Astrocyte (in vitro differentiated cells and primary cell): ENCODE results near the gene TMEM232. TPM values are rescaled to one million over a fixed set of nuclear protein-coding genes. Genes with fewer than 3 reads are reported as not detected.

ENCODE experiments used
- DNase-seq: peaks from one replicate; pipeline ENCODE4 v3.0.0-alpha.2; 2010; ENCODE audit warnings: low read depth
- FAIRE-seq: peaks from 2 replicates; lab custom pipeline; 2011; peaks lifted over from hg19 to GRCh38; lab: Jason Lieb, UNC
- H2AFZ ChIP-seq: 2 replicates; pipeline ENCODE4 v1.6.0; 2012; ENCODE audit warnings: low read depth, low read length, inconsistent platforms
- H3K27ac ChIP-seq: 2 replicates; pipeline ENCODE4 v1.5.1; 2011; ENCODE audit warnings: low read depth, low read length, inconsistent platforms
- H3K27me3 ChIP-seq: 2 replicates; pipeline ENCODE4 v1.6.0; 2011; ENCODE audit warnings: low read length, inconsistent platforms; ENCODE audit not compliant: insufficient read depth
- H3K36me3 ChIP-seq: 2 replicates; pipeline ENCODE4 v1.5.1; 2011; ENCODE audit warnings: low read length, inconsistent platforms; ENCODE audit not compliant: insufficient read depth
- H3K4me1 ChIP-seq: 2 replicates; pipeline ENCODE4 v1.5.1; 2011; ENCODE audit warnings: low read length, inconsistent platforms; ENCODE audit not compliant: insufficient read depth
- H3K4me2 ChIP-seq: 2 replicates; pipeline ENCODE4 v1.6.0; 2012; ENCODE audit warnings: low read length, inconsistent platforms
- H3K4me3 ChIP-seq: 2 replicates; pipeline ENCODE4 v1.5.1; 2011; ENCODE audit warnings: low read depth, mild to moderate bottlenecking, low read length, inconsistent platforms; ENCODE audit not compliant: insufficient read depth
- H3K79me2 ChIP-seq: 2 replicates; pipeline ENCODE4 v1.6.0; 2012; ENCODE audit warnings: mild to moderate bottlenecking, low read length, inconsistent platforms; ENCODE audit not compliant: insufficient read depth
- H3K9ac ChIP-seq: 2 replicates; pipeline ENCODE4 v1.6.0; 2012; ENCODE audit warnings: mild to moderate bottlenecking, low read length, inconsistent platforms
- H3K9me3 ChIP-seq: 2 replicates; pipeline ENCODE4 v1.5.1; 2012; ENCODE audit warnings: low read depth, mild to moderate bottlenecking, low read length, inconsistent platforms; ENCODE audit not compliant: insufficient read depth
- H4K20me1 ChIP-seq: 2 replicates; pipeline ENCODE4 v1.6.0; 2012; ENCODE audit warnings: low read length, inconsistent platforms; ENCODE audit not compliant: insufficient read depth
- H3K27ac Mint-ChIP-seq: one replicate; pipeline ENCODE4 v1.8.0; 2021; ENCODE audit warnings: mild to moderate bottlenecking, mixed read lengths; ENCODE audit not compliant: unreplicated experiment
- H3K27me3 Mint-ChIP-seq: one replicate; pipeline ENCODE4 v1.8.0; 2021; ENCODE audit warnings: low read depth, mixed read lengths; ENCODE audit not compliant: unreplicated experiment
- H3K36me3 Mint-ChIP-seq: one replicate; pipeline ENCODE4 v1.8.0; 2021; ENCODE audit warnings: low read depth, mixed read lengths; ENCODE audit not compliant: unreplicated experiment
- H3K4me1 Mint-ChIP-seq: one replicate; pipeline ENCODE4 v1.8.0; 2021; ENCODE audit warnings: low read depth, mixed read lengths; ENCODE audit not compliant: unreplicated experiment
- H3K4me3 Mint-ChIP-seq: one replicate; pipeline ENCODE4 v1.8.0; 2021; ENCODE audit warnings: mild to moderate bottlenecking, moderate library complexity, mixed read lengths; ENCODE audit not compliant: unreplicated experiment
- H3K9me3 Mint-ChIP-seq: one replicate; pipeline ENCODE4 v1.8.0; 2021; ENCODE audit warnings: mild to moderate bottlenecking, mixed read lengths; ENCODE audit not compliant: unreplicated experiment
- EZH2 ChIP-seq: IDR thresholded peaks from 2 replicates; pipeline ENCODE4 v1.6.1; 2012; ENCODE audit warnings: mild to moderate bottlenecking, low read length, inconsistent platforms; ENCODE audit not compliant: insufficient read depth
- total RNA-seq: library from RNA; stranded (reverse); gene quantifications from 2 replicates; pipeline ENCODE4 v1.2.1, GENCODE V29; 2021
- TF ChIP-seq, protein P1 (sequence below): IDR thresholded peaks from 2 replicates; pipeline ENCODE4 v1.5.1; 2011; ENCODE audit warnings: low read depth, mild to moderate bottlenecking, inconsistent platforms, low read length, moderate library complexity; ENCODE audit not compliant: insufficient read depth

Gene TMEM232
- total RNA-seq, 1 donor from 2014 or later, result 1.4 TPM

DNA sequence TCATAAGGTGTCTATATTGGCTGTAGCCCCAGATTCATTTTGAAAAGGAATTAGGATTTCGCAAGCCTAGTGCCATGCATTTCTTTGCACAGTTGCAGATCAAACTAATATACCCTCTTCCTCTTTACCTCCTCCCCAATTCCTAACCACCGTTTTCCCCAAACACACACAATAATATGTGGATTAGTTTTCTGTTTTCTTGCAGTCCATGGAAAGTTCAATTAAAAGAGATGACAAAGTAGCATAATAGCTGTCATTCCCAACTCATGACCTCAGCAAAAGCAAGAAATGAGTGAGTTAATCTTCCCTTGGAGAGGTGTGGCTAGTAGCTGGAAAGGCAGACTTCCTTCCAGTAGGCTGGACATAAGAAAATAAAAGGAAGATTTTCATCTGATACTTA lies 349.1 kb downstream of the TMEM232 start:
- Mint-ChIP-seq H3K27ac (peak overlapping the region; percentile 78), H3K36me3 (no peaks in the 10 kb centered on the region), H3K4me1 (peaks cover 28% of the 10 kb centered on the region), H3K27me3 (no peaks in the 10 kb centered on the region), H3K9me3 (no peaks in the 10 kb centered on the region), H3K4me3 (no peak overlapping the region)
- Histone ChIP-seq H4K20me1 (no peaks in the 10 kb centered on the region), H3K27ac (peak overlapping the region; percentile 67), H2AFZ (peak overlapping the region; percentile 29), H3K36me3 (no peaks in the 10 kb centered on the region), H3K79me2 (no peaks in the 10 kb centered on the region), H3K4me2 (peak overlapping the region; percentile 68), H3K27me3 (no peaks in the 10 kb centered on the region), H3K4me1 (peaks cover 18% of the 10 kb centered on the region), H3K4me3 (no peak overlapping the region), H3K9me3 (no peaks in the 10 kb centered on the region), H3K9ac (peak overlapping the region; percentile 51)
- DNase-seq, result peak; percentile 62
- TF ChIP-seq, protein P1, sequence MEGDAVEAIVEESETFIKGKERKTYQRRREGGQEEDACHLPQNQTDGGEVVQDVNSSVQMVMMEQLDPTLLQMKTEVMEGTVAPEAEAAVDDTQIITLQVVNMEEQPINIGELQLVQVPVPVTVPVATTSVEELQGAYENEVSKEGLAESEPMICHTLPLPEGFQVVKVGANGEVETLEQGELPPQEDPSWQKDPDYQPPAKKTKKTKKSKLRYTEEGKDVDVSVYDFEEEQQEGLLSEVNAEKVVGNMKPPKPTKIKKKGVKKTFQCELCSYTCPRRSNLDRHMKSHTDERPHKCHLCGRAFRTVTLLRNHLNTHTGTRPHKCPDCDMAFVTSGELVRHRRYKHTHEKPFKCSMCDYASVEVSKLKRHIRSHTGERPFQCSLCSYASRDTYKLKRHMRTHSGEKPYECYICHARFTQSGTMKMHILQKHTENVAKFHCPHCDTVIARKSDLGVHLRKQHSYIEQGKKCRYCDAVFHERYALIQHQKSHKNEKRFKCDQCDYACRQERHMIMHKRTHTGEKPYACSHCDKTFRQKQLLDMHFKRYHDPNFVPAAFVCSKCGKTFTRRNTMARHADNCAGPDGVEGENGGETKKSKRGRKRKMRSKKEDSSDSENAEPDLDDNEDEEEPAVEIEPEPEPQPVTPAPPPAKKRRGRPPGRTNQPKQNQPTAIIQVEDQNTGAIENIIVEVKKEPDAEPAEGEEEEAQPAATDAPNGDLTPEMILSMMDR, result no peak
- no peak for TF ChIP-seq EZH2
- FAIRE-seq, result peak; percentile 60

DNA sequence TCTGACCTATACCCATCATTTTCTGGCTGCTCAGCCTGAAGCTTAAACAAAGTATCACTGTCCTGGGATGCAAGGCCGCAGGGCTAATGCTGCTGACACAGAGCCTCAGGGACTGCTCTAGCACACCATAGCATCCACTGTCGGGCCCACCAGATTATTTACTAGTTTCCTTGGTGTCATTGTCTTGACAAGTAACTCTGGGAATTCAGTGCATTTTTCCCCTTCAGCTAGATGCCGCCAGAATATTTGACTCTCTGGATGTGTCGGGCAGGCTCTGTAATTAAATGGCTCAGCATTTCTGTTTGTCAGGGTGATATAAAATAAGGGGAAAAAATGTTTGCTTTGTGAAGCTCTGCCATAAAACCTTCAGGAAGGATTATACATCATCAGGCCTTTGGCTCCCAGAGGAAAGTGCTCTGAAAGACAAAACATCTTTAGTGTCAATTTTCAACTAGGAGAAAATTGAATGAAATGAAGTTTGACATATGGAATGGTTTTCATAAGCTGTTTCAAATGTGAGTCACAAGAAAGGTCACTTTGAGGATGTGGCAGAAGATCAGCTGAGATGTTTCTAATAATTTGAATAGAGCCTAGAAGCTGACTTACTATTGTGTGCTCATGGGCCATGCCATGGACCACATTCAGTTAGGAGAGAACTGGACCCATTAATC lies 350.1 kb downstream of the TMEM232 start:
- no peak overlapping the region for H2AFZ ChIP-seq
- no peak overlapping the region for H3K27ac Mint-ChIP-seq

DNA sequence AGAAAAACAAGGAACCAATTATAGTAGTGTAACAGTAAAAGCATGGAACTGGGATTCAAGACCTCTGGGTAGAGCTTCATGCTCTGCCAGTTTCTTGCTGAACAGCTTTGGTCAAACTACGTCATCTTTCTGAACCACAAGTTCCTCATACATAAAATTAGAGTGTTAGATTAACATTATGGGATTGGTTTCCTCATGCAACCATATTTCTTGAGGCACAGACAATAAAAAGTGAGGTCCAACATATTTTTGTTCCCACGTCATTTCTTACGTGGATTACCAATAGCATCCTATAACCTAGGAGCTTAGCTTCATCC lies 354.8 kb downstream of the TMEM232 start:
- Histone ChIP-seq H3K4me1 (peaks cover 4% of the 10 kb centered on the region), H3K9me3 (no peaks in the 10 kb centered on the region), H3K4me3 (no peak overlapping the region), H2AFZ (no peak overlapping the region), H4K20me1 (no peaks in the 10 kb centered on the region), H3K79me2 (no peaks in the 10 kb centered on the region), H3K9ac (no peak overlapping the region), H3K27me3 (no peaks in the 10 kb centered on the region), H3K4me2 (no peak overlapping the region), H3K27ac (no peak overlapping the region), H3K36me3 (no peaks in the 10 kb centered on the region)
- FAIRE-seq (no peak), DNase-seq (no peak)
- Mint-ChIP-seq H3K36me3 (no peaks in the 10 kb centered on the region), H3K4me3 (no peak overlapping the region), H3K9me3 (no peaks in the 10 kb centered on the region), H3K27ac (no peak overlapping the region), H3K27me3 (no peaks in the 10 kb centered on the region), H3K4me1 (peaks cover 15% of the 10 kb centered on the region)
- TF ChIP-seq EZH2, result no peak
- TF ChIP-seq, protein P1, result no peak

More for the DNA sequence above, 350.1 kb downstream of the TMEM232 start:
- FAIRE-seq (peak; percentile 89), DNase-seq (peak; percentile 75)
- Histone ChIP-seq H4K20me1 (no peaks in the 10 kb centered on the region), H3K36me3 (no peaks in the 10 kb centered on the region), H3K9ac (no peak overlapping the region), H3K9me3 (no peaks in the 10 kb centered on the region), H3K4me3 (no peak overlapping the region), H3K4me2 (peak overlapping the region; percentile 2), H3K27ac (no peak overlapping the region), H3K4me1 (peaks cover 18% of the 10 kb centered on the region), H3K27me3 (no peaks in the 10 kb centered on the region), H3K79me2 (no peaks in the 10 kb centered on the region)
- H3K4me1 Mint-ChIP-seq, result peaks cover 28% of the 10 kb centered on the region
- H3K27me3 Mint-ChIP-seq, result no peaks in the 10 kb centered on the region
- H3K9me3 Mint-ChIP-seq, result no peaks in the 10 kb centered on the region
- no peak for TF ChIP-seq EZH2
- TF ChIP-seq, protein P1, result no peak
- H3K36me3 Mint-ChIP-seq, result no peaks in the 10 kb centered on the region
- no peak overlapping the region for H3K4me3 Mint-ChIP-seq
